ENCODE results near the gene VAPB. TPM values are rescaled to one million over a fixed set of nuclear protein-coding genes. Genes with fewer than 3 reads are reported as not detected.

Gene VAPB
- total RNA-seq, 1 experiment from 2014 or later: 65.1 TPM

DNA sequence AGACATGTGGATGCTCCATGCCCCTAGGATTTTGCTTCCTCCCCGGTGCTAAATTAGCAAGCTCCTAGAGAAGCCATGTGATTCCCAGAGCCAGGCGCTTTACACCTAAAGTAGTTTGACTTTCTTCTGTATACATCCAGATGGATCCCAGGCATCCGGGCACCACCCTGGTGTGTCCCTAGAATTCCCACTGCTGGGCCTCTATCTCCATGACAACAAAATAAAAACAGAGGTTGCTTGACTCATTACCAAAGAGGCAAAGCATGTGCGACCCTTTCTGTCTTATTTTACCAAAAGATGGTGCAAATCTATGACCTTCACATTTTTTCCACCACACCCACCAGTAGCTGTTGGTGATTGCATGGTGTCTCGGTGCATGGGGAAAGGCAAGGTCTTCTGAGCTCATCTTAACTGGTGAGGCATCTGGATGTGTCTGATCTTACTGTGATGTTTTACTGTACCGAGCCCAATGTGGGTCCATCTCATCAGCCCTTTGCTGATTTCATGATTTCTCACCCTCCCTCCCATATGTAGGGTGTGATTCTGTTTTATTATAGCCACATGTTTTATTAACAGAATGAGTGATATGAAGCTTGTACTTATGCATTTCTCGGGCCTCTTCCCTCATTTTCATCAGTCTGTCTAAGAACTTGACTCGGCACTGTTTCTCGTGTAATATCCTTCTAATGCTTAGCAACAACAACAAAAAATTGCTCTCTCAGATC is 27.4 kb upstream of the VAPB start:
- Histone ChIP-seq H3K4ac (ENCODE audit: low read depth, low read length) (no peak overlapping the region), H3K18ac (ENCODE audit: insufficient read length, low read depth, low read length) (no peak overlapping the region), H2AFZ (ENCODE audit: low read length) (no peak overlapping the region), H3K4me1 (ENCODE audit: insufficient read depth, low read length) (no peaks in the 10 kb centered on the region), H3K23me2 (ENCODE audit: insufficient read length, low read depth, low read length, poor library complexity, severe bottlenecking) (no peaks in the 10 kb centered on the region), H4K8ac (replicated peaks; ENCODE audit: insufficient read length, low read depth, low read length) (no peak overlapping the region), H2BK15ac (ENCODE audit: low read depth, low read length) (no peak overlapping the region), H3K4me2 (ENCODE audit: insufficient read depth, insufficient read length, low read length) (no peak overlapping the region), H3K14ac (ENCODE audit: insufficient read depth, low read length) (no peak overlapping the region), H2AK5ac (ENCODE audit: insufficient read length, low read length) (no peak overlapping the region), H3K79me1 (ENCODE audit: insufficient read depth, low read depth, low read length, poor library complexity, severe bottlenecking) (no peaks in the 10 kb centered on the region), H3K27me3 (ENCODE audit: insufficient read depth, low read length) (no peaks in the 10 kb centered on the region), H3K9ac (ENCODE audit: extremely low read depth, insufficient read length, low read length) (no peak overlapping the region), H3T11ph (ENCODE audit: low read length) (no peak overlapping the region), H3K9me3 (ENCODE audit: control insufficient read depth, low read depth, low read length) (no peaks in the 10 kb centered on the region), H3K27ac (ENCODE audit: insufficient read length, low read depth, low read length) (no peak overlapping the region), H2BK5ac (ENCODE audit: insufficient read length, low read length) (no peak overlapping the region), H4K91ac (ENCODE audit: insufficient read length, low read depth, low read length) (no peak overlapping the region), H3K56ac (ENCODE audit: insufficient read length, low read depth, low read length) (no peak overlapping the region), H2BK120ac (ENCODE audit: low read depth, low read length, poor library complexity, severe bottlenecking) (no peak overlapping the region), H2BK20ac (ENCODE audit: low read depth, low read length, poor library complexity, severe bottlenecking) (no peak overlapping the region), H4K5ac (ENCODE audit: insufficient read length, low read depth, low read length) (no peak overlapping the region), H3K79me2 (ENCODE audit: insufficient read depth, low read length) (no peaks in the 10 kb centered on the region), H2BK12ac (ENCODE audit: insufficient read length, low read depth, low read length) (no peak overlapping the region), H4K20me1 (ENCODE audit: control insufficient read depth, insufficient read depth, insufficient read length) (no peaks in the 10 kb centered on the region), H3K23ac (ENCODE audit: insufficient read length, low read depth, low read length) (no peak overlapping the region)
- no peak for DNase-seq
- TF ChIP-seq, protein P1, sequence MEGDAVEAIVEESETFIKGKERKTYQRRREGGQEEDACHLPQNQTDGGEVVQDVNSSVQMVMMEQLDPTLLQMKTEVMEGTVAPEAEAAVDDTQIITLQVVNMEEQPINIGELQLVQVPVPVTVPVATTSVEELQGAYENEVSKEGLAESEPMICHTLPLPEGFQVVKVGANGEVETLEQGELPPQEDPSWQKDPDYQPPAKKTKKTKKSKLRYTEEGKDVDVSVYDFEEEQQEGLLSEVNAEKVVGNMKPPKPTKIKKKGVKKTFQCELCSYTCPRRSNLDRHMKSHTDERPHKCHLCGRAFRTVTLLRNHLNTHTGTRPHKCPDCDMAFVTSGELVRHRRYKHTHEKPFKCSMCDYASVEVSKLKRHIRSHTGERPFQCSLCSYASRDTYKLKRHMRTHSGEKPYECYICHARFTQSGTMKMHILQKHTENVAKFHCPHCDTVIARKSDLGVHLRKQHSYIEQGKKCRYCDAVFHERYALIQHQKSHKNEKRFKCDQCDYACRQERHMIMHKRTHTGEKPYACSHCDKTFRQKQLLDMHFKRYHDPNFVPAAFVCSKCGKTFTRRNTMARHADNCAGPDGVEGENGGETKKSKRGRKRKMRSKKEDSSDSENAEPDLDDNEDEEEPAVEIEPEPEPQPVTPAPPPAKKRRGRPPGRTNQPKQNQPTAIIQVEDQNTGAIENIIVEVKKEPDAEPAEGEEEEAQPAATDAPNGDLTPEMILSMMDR (conservative IDR thresholded peaks at IDR 0.05): no peak
- Mint-ChIP-seq H3K27ac (no peak overlapping the region; a peak in 2 of 7 replicates), H3K4me3 (no peak overlapping the region), H3K36me3 (ENCODE audit: insufficient read depth in 1 of 3, low read depth in 3 of 3) (peaks cover 5 to 12% (median 12%) of the 10 kb centered on the region in 3 experiments; a peak in 6 of 7 replicates), H3K27me3 (ENCODE audit: low read depth) (no peaks in the 10 kb centered on the region), H3K9me3 (no peaks in the 10 kb centered on the region), H3K4me1 (peaks cover 5 to 6% of the 10 kb centered on the region in 2 experiments; a peak in 3 of 4 replicates)
- no CpG with 5 or more reads among the region's 9 CpGs for WGBS (ENCODE audit: extremely low coverage, insufficient read length, low lambda C conversion rate)
